ENCODE results near the gene PPP1CC. TPM values are rescaled to one million over a fixed set of nuclear protein-coding genes. Genes with fewer than 3 reads are reported as not detected.
A peak's percentile ranks its signal among the peaks of the same experiment; 100 is the strongest.
"Not testable (repeated sequence)": the region's sequence is repeated elsewhere in the genome, so short reads cannot be mapped to it uniquely, and the experiment has no call there.

Gene PPP1CC
- total RNA-seq, 4 donors from 2014 or later = 74.5 to 96.4 (median 83.9) TPM

GRCh38 chr12:110742096-110742717, 484 bp downstream of the PPP1CC start:
- Histone ChIP-seq H3K4me3 (peak overlapping the region; percentile 73 to 97 (median 90)), H3K27ac (peak overlapping the region; percentile 77 to 97 (median 96)), H3K9me3 (no peaks in the 10 kb centered on the region), H3K27me3 (no peaks in the 10 kb centered on the region), H3K4me1 (peaks cover 0 to 70% (median 32%) of the 10 kb centered on the region in 4 donors), H3K36me3 (no peaks in the 10 kb centered on the region)
- TF ChIP-seq CTCF (IDR thresholded peaks at IDR 0.05) (no peak), POLR2A (IDR thresholded peaks at IDR 0.05) (no peak), EP300 (IDR thresholded peaks at IDR 0.05) (no peak)
- 0 to 1% methylated on average over 29 to 40 of the region's 44 CpGs for WGBS, 2 donors
- DNase-seq (ENCODE audit: low spot score in 2 of 2) = no peak

- peaks cover 0 to 75% (median 32%) of the 10 kb centered on the region in 4 donors for H3K4me1 ChIP-seq
- H3K27me3 ChIP-seq = no peaks in the 10 kb centered on the region
- peak overlapping the region; percentile 77 to 97 (median 96) for H3K27ac ChIP-seq
- TF ChIP-seq EP300 (IDR thresholded peaks at IDR 0.05) = peak in 1 of 2 donors; percentile 10
- no peak for TF ChIP-seq CTCF (IDR thresholded peaks at IDR 0.05)
- H3K4me3 ChIP-seq = peak overlapping the region; percentile 73 to 97 (median 90)
- H3K36me3 ChIP-seq = peaks cover 0 to under 1% (median 0%) of the 10 kb centered on the region in 3 donors
- no peaks in the 10 kb centered on the region for H3K9me3 ChIP-seq
- DNase-seq (ENCODE audit: low spot score in 2 of 2) = peak in 1 of 2 donors; percentile 22
- WGBS, 2 donors = 1% methylated on average over 14 of the region's 14 CpGs
These were observed 1.2 kb downstream of the PPP1CC start for GRCh38 chr12:110741341-110742095.

DNA sequence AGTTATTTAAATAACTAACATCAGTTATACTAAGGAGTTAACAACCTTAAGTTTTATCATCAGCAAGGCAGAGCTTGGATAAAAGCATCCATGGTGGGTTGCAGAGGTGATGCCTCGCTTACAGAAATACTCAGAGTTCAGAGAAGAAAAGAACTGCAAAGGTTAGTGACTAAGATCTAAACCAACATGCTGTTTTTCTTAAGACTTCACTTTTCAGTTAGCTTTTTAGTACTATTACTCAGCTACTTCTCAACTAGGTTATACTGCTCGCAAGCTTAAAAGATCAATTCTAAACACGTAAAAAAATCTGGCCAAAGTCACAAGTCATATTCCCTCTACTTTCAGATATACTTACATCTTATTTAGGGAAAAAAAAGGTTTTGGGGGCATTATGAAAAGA, 2.8 kb downstream of the PPP1CC start:
- Histone ChIP-seq H3K9me3 (no peaks in the 10 kb centered on the region), H3K36me3 (peaks cover 0 to 16% (median 0%) of the 10 kb centered on the region in 3 donors), H3K4me1 (peaks cover 0 to 75% (median 27%) of the 10 kb centered on the region in 4 donors), H3K4me3 (peak overlapping the region in 2 of 4 donors; percentile 13 to 97), H3K27me3 (no peaks in the 10 kb centered on the region), H3K27ac (no peak overlapping the region)
- no peak for TF ChIP-seq POLR2A (IDR thresholded peaks at IDR 0.05)
- no peak for TF ChIP-seq CTCF (IDR thresholded peaks at IDR 0.05)
- no peak for TF ChIP-seq EP300 (IDR thresholded peaks at IDR 0.05)
- DNase-seq (ENCODE audit: low spot score in 2 of 2) = no peak
- WGBS, 2 donors = 62 to 69% methylated on average over 3 of the region's 3 CpGs

DNA sequence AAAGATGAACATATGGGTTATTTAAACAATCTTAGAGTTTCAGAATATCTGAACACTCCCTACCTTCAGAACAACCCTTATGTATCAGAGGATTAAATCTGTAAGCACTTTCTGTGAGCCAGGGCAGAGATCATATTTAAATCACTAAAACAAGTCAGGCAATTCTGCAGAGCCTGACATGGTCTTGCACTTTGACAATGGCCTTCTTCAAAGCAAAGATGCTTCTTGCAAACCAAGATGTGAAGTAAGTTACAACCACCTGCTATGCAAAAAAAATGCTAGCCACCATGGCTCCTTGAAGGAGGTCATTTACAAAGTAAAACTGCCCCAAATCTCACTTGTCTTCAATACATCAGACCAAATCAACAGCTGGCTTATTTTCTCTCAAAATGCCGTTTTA, 3.2 kb downstream of the PPP1CC start:
- Histone ChIP-seq H3K36me3 (peaks cover 0 to 18% (median 0%) of the 10 kb centered on the region in 3 donors), H3K9me3 (no peaks in the 10 kb centered on the region), H3K27me3 (no peaks in the 10 kb centered on the region), H3K27ac (no peak overlapping the region), H3K4me3 (peak overlapping the region in 1 of 4 donors; percentile 13), H3K4me1 (peaks cover 0 to 73% (median 24%) of the 10 kb centered on the region in 4 donors)
- 13 to 27% methylated on average over 1 of the region's 1 CpG for WGBS, 2 donors
- TF ChIP-seq POLR2A (IDR thresholded peaks at IDR 0.05) (no peak), EP300 (IDR thresholded peaks at IDR 0.05) (no peak), CTCF (IDR thresholded peaks at IDR 0.05) (no peak)
- no peak for DNase-seq (ENCODE audit: low spot score in 2 of 2)

DNA sequence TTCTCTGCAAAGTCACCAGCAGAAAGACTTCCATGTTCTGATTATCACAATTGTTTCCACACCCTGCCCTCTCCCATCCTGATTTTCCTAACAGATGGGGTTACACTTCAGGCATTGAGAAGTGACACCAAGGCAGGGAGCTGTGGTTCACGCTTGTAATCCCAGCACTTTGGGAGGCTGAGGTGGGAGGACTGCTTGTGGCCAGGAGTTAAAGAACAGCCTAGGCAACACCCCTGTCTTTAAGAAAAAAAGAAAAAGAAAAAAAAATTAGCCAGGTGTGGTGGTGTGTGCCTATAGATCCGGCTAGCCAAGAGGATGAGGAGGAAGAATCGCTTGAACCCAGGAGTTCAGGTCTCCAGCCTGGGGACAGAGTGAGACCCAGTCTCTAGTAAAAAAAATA, 5.2 kb downstream of the PPP1CC start:
- DNase-seq (ENCODE audit: low spot score in 2 of 2) = no peak
- peaks cover 0 to 77% (median 38%) of the 10 kb centered on the region in 4 donors for H3K4me1 ChIP-seq
- WGBS, 2 donors = 80% methylated on average over 3 of the region's 3 CpGs

GRCh38 chr12:110737016-110737415, 5.7 kb downstream of the PPP1CC start:
- not testable (repeated sequence) for H3K27ac ChIP-seq; H3K27me3 ChIP-seq; H3K9me3 ChIP-seq; H3K4me3 ChIP-seq; DNase-seq (ENCODE audit: low spot score in 2 of 2)
- peaks cover 0 to 82% (median 40%) of the 10 kb centered on the region in 4 donors for H3K4me1 ChIP-seq
- 62 to 66% methylated on average over 5 of the region's 5 CpGs for WGBS, 2 donors
- H3K36me3 ChIP-seq = peaks cover 0 to 24% (median 0%) of the 10 kb centered on the region in 3 donors

More for the DNA sequence above, 5.2 kb downstream of the PPP1CC start:
- Histone ChIP-seq H3K27me3 (no peaks in the 10 kb centered on the region), H3K27ac (no peak overlapping the region), H3K36me3 (peaks cover 0 to 24% (median 0%) of the 10 kb centered on the region in 3 donors), H3K4me3 (no peak overlapping the region), H3K9me3 (no peaks in the 10 kb centered on the region)
- TF ChIP-seq CTCF (IDR thresholded peaks at IDR 0.05) (no peak), EP300 (IDR thresholded peaks at IDR 0.05) (no peak), POLR2A (IDR thresholded peaks at IDR 0.05) (no peak)
